Measurements from ENCODE around the gene TMEM266. TPM values are rescaled to one million over a fixed set of nuclear protein-coding genes. Genes with fewer than 3 reads are reported as not detected.

Gene TMEM266
- polyA plus RNA-seq, 6 donors from 2014 or later = 0.14 TPM; not detected in 5

- Mint-ChIP-seq H3K27me3 (peaks cover 14 to 31% (median 27%) of the 10 kb centered on the region in 3 donors), H3K36me3 (no peaks in the 10 kb centered on the region), H3K4me1 (peaks cover 20 to 35% (median 26%) of the 10 kb centered on the region in 3 donors), H3K4me3 (peak overlapping the region in 6 of 8 donors; percentile 30 to 75 (median 58)), H3K9me3 (no peaks in the 10 kb centered on the region), H3K27ac (peak overlapping the region in 5 of 6 donors; percentile 1 to 91 (median 82))
- ATAC-seq (ENCODE audit: low read depth in 2 of 2) (peak; percentile 8 to 9), DNase-seq (peak; percentile 36)
These were observed 2.3 kb upstream of the TMEM266 start for GRCh38 chr15:76057332-76058000.

- no peaks in the 10 kb centered on the region for H3K36me3 Mint-ChIP-seq
- H3K4me1 Mint-ChIP-seq = peaks cover 20 to 35% (median 26%) of the 10 kb centered on the region in 3 donors
- H3K27ac Mint-ChIP-seq = peak overlapping the region in 3 of 6 donors; percentile 30 to 70 (median 51)
- no peaks in the 10 kb centered on the region for H3K9me3 Mint-ChIP-seq
- peak; percentile 12 for DNase-seq
- no peak for ATAC-seq (ENCODE audit: low read depth in 2 of 2)
- H3K4me3 Mint-ChIP-seq = peak overlapping the region; percentile 78 to 93 (median 87)
- H3K27me3 Mint-ChIP-seq = peaks cover 23 to 43% (median 36%) of the 10 kb centered on the region in 3 donors
These were observed 968 bp upstream of the TMEM266 start for GRCh38 chr15:76058714-76059319.

GRCh38 chr15:76060118-76060989 is 569 bp downstream of the TMEM266 start:
- H3K4me1 Mint-ChIP-seq = peaks cover 20 to 35% (median 26%) of the 10 kb centered on the region in 3 donors
- H3K27ac Mint-ChIP-seq = peak overlapping the region; percentile 39 to 94 (median 63)
- peaks cover 31 to 58% (median 51%) of the 10 kb centered on the region in 3 donors for H3K27me3 Mint-ChIP-seq
- peak; percentile 41 for DNase-seq
- H3K4me3 Mint-ChIP-seq = peak overlapping the region; percentile 78 to 96 (median 88)
- peak; percentile 56 to 63 for ATAC-seq (ENCODE audit: low read depth in 2 of 2)
- no peaks in the 10 kb centered on the region for H3K36me3 Mint-ChIP-seq
- H3K9me3 Mint-ChIP-seq = no peaks in the 10 kb centered on the region

- Mint-ChIP-seq H3K4me1 (peaks cover 17 to 32% (median 24%) of the 10 kb centered on the region in 3 donors), H3K27me3 (peaks cover 39 to 69% (median 59%) of the 10 kb centered on the region in 3 donors), H3K27ac (no peak overlapping the region), H3K4me3 (peak overlapping the region in 2 of 8 donors; percentile 17 to 19), H3K9me3 (no peaks in the 10 kb centered on the region), H3K36me3 (no peaks in the 10 kb centered on the region)
- ATAC-seq (ENCODE audit: low read depth in 2 of 2) = no peak
- no peak for DNase-seq
These were observed 1.9 kb downstream of the TMEM266 start for GRCh38 chr15:76061700-76062099.

- H3K4me1 Mint-ChIP-seq = peaks cover 11 to 26% (median 18%) of the 10 kb centered on the region in 3 donors
- no peaks in the 10 kb centered on the region for H3K36me3 Mint-ChIP-seq
- H3K27me3 Mint-ChIP-seq = peaks cover 39 to 69% (median 59%) of the 10 kb centered on the region in 3 donors
- no peak overlapping the region for H3K27ac Mint-ChIP-seq
- no peak for ATAC-seq (ENCODE audit: low read depth in 2 of 2)
- H3K9me3 Mint-ChIP-seq = no peaks in the 10 kb centered on the region
- H3K4me3 Mint-ChIP-seq = peak overlapping the region in 1 of 8 donors; percentile 25
- DNase-seq = no peak
These were observed 2.5 kb downstream of the TMEM266 start for GRCh38 chr15:76062286-76062685.

- Mint-ChIP-seq H3K27me3 (peaks cover 40 to 57% (median 53%) of the 10 kb centered on the region in 3 donors), H3K4me3 (no peak overlapping the region), H3K9me3 (no peaks in the 10 kb centered on the region), H3K36me3 (no peaks in the 10 kb centered on the region), H3K27ac (no peak overlapping the region), H3K4me1 (peaks cover 4 to 13% (median 5%) of the 10 kb centered on the region in 3 donors)
- DNase-seq (no peak), ATAC-seq (ENCODE audit: low read depth in 2 of 2) (no peak)
These were observed 4.6 kb downstream of the TMEM266 start for GRCh38 chr15:76064375-76064774.

- no peaks in the 10 kb centered on the region for H3K36me3 Mint-ChIP-seq
- no peak overlapping the region for H3K27ac Mint-ChIP-seq
- ATAC-seq (ENCODE audit: low read depth in 2 of 2) (no peak), DNase-seq (no peak)
- H3K4me3 Mint-ChIP-seq = no peak overlapping the region
- H3K9me3 Mint-ChIP-seq = no peaks in the 10 kb centered on the region
- peaks cover 1 to 10% (median 4%) of the 10 kb centered on the region in 3 donors for H3K4me1 Mint-ChIP-seq
- H3K27me3 Mint-ChIP-seq = peaks cover 40 to 57% (median 55%) of the 10 kb centered on the region in 3 donors
These were observed 5.5 kb downstream of the TMEM266 start for GRCh38 chr15:76065245-76065644.

- DNase-seq = no peak
- H3K4me3 Mint-ChIP-seq = no peak overlapping the region
- peaks cover 0 to 4% (median 3%) of the 10 kb centered on the region in 3 donors for H3K4me1 Mint-ChIP-seq
- no peak for ATAC-seq (ENCODE audit: low read depth in 2 of 2)
- no peaks in the 10 kb centered on the region for H3K36me3 Mint-ChIP-seq
- H3K27me3 Mint-ChIP-seq = peaks cover 39 to 55% (median 53%) of the 10 kb centered on the region in 3 donors
- peak overlapping the region in 1 of 6 donors; percentile 29 for H3K27ac Mint-ChIP-seq
- no peaks in the 10 kb centered on the region for H3K9me3 Mint-ChIP-seq
These were observed 6.0 kb downstream of the TMEM266 start for GRCh38 chr15:76065793-76066192.

- no peaks in the 10 kb centered on the region for H3K4me1 Mint-ChIP-seq
- no peak for DNase-seq
- no peak overlapping the region for H3K4me3 Mint-ChIP-seq
- ATAC-seq (ENCODE audit: low read depth in 2 of 2) = no peak
- H3K27me3 Mint-ChIP-seq = peaks cover 13 to 17% (median 16%) of the 10 kb centered on the region in 3 donors
- no peak overlapping the region for H3K27ac Mint-ChIP-seq
- H3K9me3 Mint-ChIP-seq = no peaks in the 10 kb centered on the region
- no peaks in the 10 kb centered on the region for H3K36me3 Mint-ChIP-seq
These were observed 10.4 kb downstream of the TMEM266 start for GRCh38 chr15:76070192-76070591.

GRCh38 chr15:76070921-76071635 is 11.3 kb downstream of the TMEM266 start:
- ATAC-seq (ENCODE audit: low read depth in 2 of 2) (no peak), DNase-seq (no peak)
- Mint-ChIP-seq H3K4me3 (no peak overlapping the region), H3K9me3 (no peaks in the 10 kb centered on the region), H3K36me3 (no peaks in the 10 kb centered on the region), H3K4me1 (no peaks in the 10 kb centered on the region), H3K27ac (peak overlapping the region in 1 of 6 donors; percentile 2), H3K27me3 (peaks cover 4 to 8% (median 8%) of the 10 kb centered on the region in 3 donors)

- no peak for DNase-seq
- no peaks in the 10 kb centered on the region for H3K4me1 Mint-ChIP-seq
- H3K27ac Mint-ChIP-seq = no peak overlapping the region
- no peak overlapping the region for H3K4me3 Mint-ChIP-seq
- H3K36me3 Mint-ChIP-seq = no peaks in the 10 kb centered on the region
- H3K27me3 Mint-ChIP-seq = peaks cover 0 to 7% (median 7%) of the 10 kb centered on the region in 3 donors
- no peak for ATAC-seq (ENCODE audit: low read depth in 2 of 2)
- no peaks in the 10 kb centered on the region for H3K9me3 Mint-ChIP-seq
These were observed 12.0 kb downstream of the TMEM266 start for GRCh38 chr15:76071806-76072205.

GRCh38 chr15:76073554-76073953 is 13.8 kb downstream of the TMEM266 start:
- Mint-ChIP-seq H3K27ac (no peak overlapping the region), H3K36me3 (no peaks in the 10 kb centered on the region), H3K4me3 (no peak overlapping the region), H3K9me3 (no peaks in the 10 kb centered on the region), H3K4me1 (no peaks in the 10 kb centered on the region), H3K27me3 (peaks cover 0 to 10% (median 7%) of the 10 kb centered on the region in 3 donors)
- DNase-seq (no peak), ATAC-seq (ENCODE audit: low read depth in 2 of 2) (no peak)

- Mint-ChIP-seq H3K36me3 (no peaks in the 10 kb centered on the region), H3K9me3 (no peaks in the 10 kb centered on the region), H3K4me1 (no peaks in the 10 kb centered on the region), H3K27me3 (peaks cover 0 to 3% (median 0%) of the 10 kb centered on the region in 3 donors), H3K4me3 (no peak overlapping the region), H3K27ac (no peak overlapping the region)
- DNase-seq (no peak), ATAC-seq (ENCODE audit: low read depth in 2 of 2) (no peak)
These were observed 15.3 kb downstream of the TMEM266 start for GRCh38 chr15:76075046-76075445.
